ENCODE measurements around the gene MTFR2. TPM values are rescaled to one million over a fixed set of nuclear protein-coding genes. Genes with fewer than 3 reads are reported as not detected.

Gene MTFR2
- total RNA-seq, 2 donors from 2014 or later, result 25.9 to 32.0 TPM

DNA sequence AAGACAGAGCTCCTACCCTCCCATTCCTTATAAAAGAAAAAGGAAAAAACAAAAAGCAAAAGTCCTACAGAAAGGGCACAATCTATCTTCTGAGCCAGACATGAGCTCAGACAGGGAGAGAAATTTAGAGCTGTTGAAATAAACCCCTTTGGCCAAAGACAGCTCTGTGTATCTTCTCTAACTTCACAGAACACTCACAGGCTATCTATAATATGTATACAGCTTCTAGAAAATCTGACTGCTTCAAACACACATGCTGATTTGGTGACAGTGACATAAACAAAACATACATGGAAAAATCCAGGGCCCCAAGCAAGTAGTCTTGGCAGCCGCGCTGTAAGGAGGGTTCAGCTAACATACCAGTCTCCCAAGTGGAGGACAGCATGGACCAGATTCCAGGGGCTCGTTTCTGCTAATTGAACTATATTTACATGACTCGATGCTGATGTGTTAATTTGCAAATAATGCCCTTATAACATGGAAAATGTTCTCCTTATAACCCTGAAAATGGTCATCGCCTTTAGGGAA, 37.0 kb downstream of the MTFR2 start:
- Mint-ChIP-seq H3K27ac (no peak overlapping the region), H3K36me3 (no peaks in the 10 kb centered on the region), H3K9me3 (no peaks in the 10 kb centered on the region)
- ATAC-seq (no peak), DNase-seq (ENCODE audit: low spot score in 2 of 2) (no peak)

GRCh38 chr6:136212608-136213007, 37.5 kb downstream of the MTFR2 start:
- Mint-ChIP-seq H3K9me3 (no peaks in the 10 kb centered on the region), H3K36me3 (no peaks in the 10 kb centered on the region)
- ATAC-seq, result no peak

DNA sequence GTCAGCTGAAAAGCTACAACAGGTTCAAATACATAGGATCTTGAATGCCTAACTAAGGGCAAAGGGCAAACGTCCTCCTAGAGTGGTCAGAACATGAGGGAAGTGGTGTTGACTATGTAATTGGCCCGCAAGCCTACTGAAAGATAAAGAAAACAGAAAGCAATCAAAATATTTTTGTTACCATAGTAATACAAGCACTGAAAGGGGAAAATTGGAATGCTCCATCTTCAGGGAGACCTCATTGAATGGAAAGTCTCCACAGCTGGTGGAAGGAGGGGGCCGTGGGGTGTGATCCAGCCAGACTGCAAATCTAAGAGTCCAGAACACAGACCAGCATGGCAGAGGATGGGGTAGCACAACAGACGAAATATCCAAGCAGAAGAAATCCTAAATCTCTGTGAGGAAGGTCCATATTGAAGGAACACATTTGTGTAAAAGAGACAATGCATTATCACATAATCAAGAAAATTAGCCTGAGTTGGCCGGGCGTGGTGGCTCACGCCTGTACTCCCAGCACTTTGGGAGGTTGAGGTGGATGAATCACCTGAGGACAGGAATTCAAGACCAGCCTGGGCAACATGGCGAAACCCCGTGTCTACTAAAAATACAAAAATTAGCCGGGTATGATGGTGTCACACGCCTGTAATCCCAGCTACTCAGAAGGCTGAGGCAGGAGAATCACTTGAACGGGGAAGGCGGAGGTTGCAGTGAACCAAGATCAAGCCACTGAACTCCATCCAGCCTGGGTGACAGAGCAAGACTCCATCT, 39.5 kb downstream of the MTFR2 start:
- Mint-ChIP-seq H3K36me3 (no peaks in the 10 kb centered on the region), H3K27ac (no peak overlapping the region), H3K9me3 (no peaks in the 10 kb centered on the region)
- no peak for ATAC-seq
- DNase-seq (ENCODE audit: low spot score in 2 of 2), result no peak

More at GRCh38 chr6:136212608-136213007, 37.5 kb downstream of the MTFR2 start:
- no peak for DNase-seq (ENCODE audit: low spot score in 2 of 2)
- H3K27ac Mint-ChIP-seq, result no peak overlapping the region

GRCh38 chr6:136209496-136209895, 40.6 kb downstream of the MTFR2 start:
- ATAC-seq, result no peak
- no peak for DNase-seq (ENCODE audit: low spot score in 2 of 2)
- Mint-ChIP-seq H3K36me3 (no peaks in the 10 kb centered on the region), H3K27ac (no peak overlapping the region), H3K9me3 (no peaks in the 10 kb centered on the region)

DNA sequence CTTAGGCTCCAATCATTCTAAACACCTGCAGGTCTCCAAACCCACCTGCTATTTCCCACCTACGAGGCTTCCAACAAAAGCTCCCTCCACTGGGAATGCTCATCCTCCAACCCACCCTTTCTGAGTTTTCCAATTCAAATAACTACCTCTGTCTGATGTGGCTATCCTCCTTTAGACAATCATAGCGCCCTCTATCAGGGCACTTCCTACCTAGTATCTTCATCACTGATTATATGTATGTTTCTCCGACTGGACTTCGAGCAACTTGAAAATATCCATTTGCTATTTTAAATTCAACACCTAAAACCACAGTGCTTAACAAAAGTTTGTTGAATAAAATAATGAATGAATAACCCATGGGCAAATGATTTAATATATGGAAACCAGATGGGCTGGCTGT, 41.3 kb downstream of the MTFR2 start:
- Mint-ChIP-seq H3K9me3 (no peaks in the 10 kb centered on the region), H3K36me3 (no peaks in the 10 kb centered on the region), H3K27ac (peak overlapping the region in 1 of 2 donors; percentile 16)
- ATAC-seq (no peak), DNase-seq (ENCODE audit: low spot score in 2 of 2) (no peak)

GRCh38 chr6:136201732-136202131, 48.4 kb downstream of the MTFR2 start:
- Mint-ChIP-seq H3K36me3 (no peaks in the 10 kb centered on the region), H3K27ac (no peak overlapping the region), H3K9me3 (no peaks in the 10 kb centered on the region)
- DNase-seq (ENCODE audit: low spot score in 2 of 2) (no peak), ATAC-seq (no peak)

GRCh38 chr6:136192902-136193301, 57.2 kb downstream of the MTFR2 start:
- Mint-ChIP-seq H3K36me3 (no peaks in the 10 kb centered on the region), H3K27ac (no peak overlapping the region), H3K9me3 (no peaks in the 10 kb centered on the region)
- ATAC-seq (no peak), DNase-seq (ENCODE audit: low spot score in 2 of 2) (no peak)

DNA sequence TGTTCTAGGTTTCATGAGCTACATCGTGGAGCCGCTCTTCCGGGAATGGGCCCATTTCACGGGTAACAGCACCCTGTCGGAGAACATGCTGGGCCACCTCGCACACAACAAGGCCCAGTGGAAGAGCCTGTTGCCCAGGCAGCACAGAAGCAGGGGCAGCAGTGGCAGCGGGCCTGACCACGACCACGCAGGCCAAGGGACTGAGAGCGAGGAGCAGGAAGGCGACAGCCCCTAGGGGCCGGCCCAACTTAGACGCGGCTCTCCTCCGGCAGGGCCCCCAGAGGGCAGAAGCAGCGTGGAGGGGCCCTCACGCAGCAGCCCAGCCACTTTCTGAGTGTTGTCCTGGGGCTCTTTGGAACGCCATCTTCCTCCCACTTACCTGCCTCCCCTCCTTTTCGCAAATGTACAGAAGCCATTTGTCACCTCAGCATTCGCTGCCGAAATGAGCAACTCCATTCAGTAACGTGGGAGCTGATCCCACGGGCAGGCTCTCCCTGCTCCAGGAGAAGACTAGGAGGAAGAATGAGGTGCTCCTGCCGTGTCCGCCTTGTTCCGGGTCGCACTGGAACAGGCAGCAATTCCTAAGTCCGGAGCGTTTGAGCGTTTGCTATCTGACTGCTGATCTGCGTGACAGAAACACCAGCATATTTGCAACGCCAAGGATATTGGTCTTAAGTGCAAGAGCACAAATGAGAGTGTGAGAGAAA, 58.4 kb downstream of the MTFR2 start:
- no peak overlapping the region for H3K27ac Mint-ChIP-seq
- DNase-seq (ENCODE audit: low spot score in 2 of 2) (no peak), ATAC-seq (no peak)
- no peaks in the 10 kb centered on the region for H3K36me3 Mint-ChIP-seq
- H3K9me3 Mint-ChIP-seq, result no peaks in the 10 kb centered on the region

- Mint-ChIP-seq H3K9me3 (no peaks in the 10 kb centered on the region), H3K27ac (no peak overlapping the region), H3K36me3 (no peaks in the 10 kb centered on the region)
- DNase-seq (ENCODE audit: low spot score in 2 of 2), result no peak
- no peak for ATAC-seq
These were observed 61.0 kb downstream of the MTFR2 start for GRCh38 chr6:136189104-136189503.

- DNase-seq (ENCODE audit: low spot score in 2 of 2) (no peak), ATAC-seq (no peak)
- H3K27ac Mint-ChIP-seq, result no peak overlapping the region
- H3K36me3 Mint-ChIP-seq, result no peaks in the 10 kb centered on the region
- no peaks in the 10 kb centered on the region for H3K9me3 Mint-ChIP-seq
These were observed 61.6 kb downstream of the MTFR2 start for GRCh38 chr6:136188486-136188885.

DNA sequence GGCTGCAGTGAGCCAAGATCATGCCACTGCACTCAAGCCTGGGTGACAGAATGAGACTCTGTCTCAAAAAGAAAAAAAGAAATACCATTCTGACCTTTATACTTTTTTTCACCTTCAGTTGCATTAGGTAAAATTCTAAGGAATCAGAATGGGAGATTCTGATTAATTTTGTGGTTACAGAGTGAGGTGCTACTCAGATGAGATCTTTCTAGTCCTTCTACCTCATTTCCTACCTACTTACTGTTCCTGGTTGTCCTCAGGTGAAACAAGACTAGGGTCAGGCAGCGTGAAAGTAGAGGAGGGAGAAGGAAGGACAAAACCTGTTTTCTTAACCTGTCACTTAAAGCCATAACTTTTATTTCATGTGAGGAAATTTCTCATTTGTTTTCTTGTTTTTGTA, 63.7 kb downstream of the MTFR2 start:
- Mint-ChIP-seq H3K27ac (no peak overlapping the region), H3K36me3 (no peaks in the 10 kb centered on the region), H3K9me3 (no peaks in the 10 kb centered on the region)
- ATAC-seq, result no peak
- no peak for DNase-seq (ENCODE audit: low spot score in 2 of 2)

- ATAC-seq (no peak), DNase-seq (ENCODE audit: low spot score in 2 of 2) (no peak)
- H3K9me3 Mint-ChIP-seq, result no peaks in the 10 kb centered on the region
- H3K36me3 Mint-ChIP-seq, result no peaks in the 10 kb centered on the region
- no peak overlapping the region for H3K27ac Mint-ChIP-seq
These were observed 65.4 kb downstream of the MTFR2 start for GRCh38 chr6:136184738-136185137.

GRCh38 chr6:136181861-136182260, 68.2 kb downstream of the MTFR2 start:
- Mint-ChIP-seq H3K36me3 (no peaks in the 10 kb centered on the region), H3K9me3 (no peaks in the 10 kb centered on the region)

DNA sequence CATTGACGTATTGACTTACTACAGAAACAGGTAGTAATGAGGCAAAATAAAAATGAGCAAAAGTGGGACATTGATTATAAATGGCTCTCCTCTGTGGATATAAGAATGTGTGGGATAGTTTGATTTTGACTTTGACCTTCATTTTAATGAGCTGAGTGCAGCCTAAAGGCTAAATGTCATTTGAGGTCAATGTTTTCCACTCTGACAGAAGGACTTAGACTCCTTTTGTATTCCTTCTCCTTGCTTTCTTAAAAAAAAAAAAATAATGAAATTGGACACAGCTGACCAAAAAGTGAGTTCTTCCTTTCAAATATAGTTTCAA, 68.6 kb downstream of the MTFR2 start:
- Mint-ChIP-seq H3K9me3 (no peaks in the 10 kb centered on the region), H3K36me3 (no peaks in the 10 kb centered on the region), H3K27ac (no peak overlapping the region)
- ATAC-seq (no peak), DNase-seq (ENCODE audit: low spot score in 2 of 2) (no peak)

More at GRCh38 chr6:136181861-136182260, 68.2 kb downstream of the MTFR2 start:
- ATAC-seq (no peak), DNase-seq (ENCODE audit: low spot score in 2 of 2) (no peak)
- no peak overlapping the region for H3K27ac Mint-ChIP-seq

Other genes starting within 250 kb of the MTFR2 start
- 100 to 1,000 TPM; 101 to 159 TPM for gene BCLAF1, start 39.5 kb upstream of the MTFR2 start, total RNA-seq

Data from activated naive CD4-positive, alpha-beta T cell treated with anti-CD3 and anti-CD28 coated beads, Interleukin-2, amount 50 U/mL, for 72 hours (primary cell).